HCT116 (cell line): Measurements from ENCODE around the gene NCMAP.

Source experiments
- CEBPB ChIP-seq: IDR thresholded peaks from 2 replicates; pipeline ENCODE4 v1.6.1; 2012; ENCODE audit warnings: low read depth
- CTCF ChIP-seq, 3 experiments: fragments of 200-600 bp in 1 of 3; sonication (generic) in 1 of 3; IDR thresholded peaks in 2 of 3; conservative IDR thresholded peaks in 1 of 3; 2 replicates each; pipeline ENCODE4 v1.5.1; 2012 to 2017; ENCODE audit warnings: low read depth in 2 of 3, low read length in 2 of 3, antibody characterized with exemption in 1 of 3, borderline replicate concordance in 1 of 3, control low read depth in 1 of 3, mild to moderate bottlenecking in 1 of 3, mixed read lengths in 1 of 3, mixed run types in 1 of 3, moderate library complexity in 1 of 3; ENCODE audit not compliant: insufficient read depth in 1 of 3
- EZH2 ChIP-seq: fragments of 200-600 bp; sonication (generic); IDR thresholded peaks from 2 replicates; pipeline ENCODE4 v1.6.1; 2017; ENCODE audit warnings: antibody characterized with exemption, mixed run types
- FOSL1 ChIP-seq: IDR thresholded peaks from 2 replicates; pipeline ENCODE4 v1.6.1; 2012; ENCODE audit warnings: low read depth
- POLR2A ChIP-seq: IDR thresholded peaks from 2 replicates; pipeline ENCODE4 v1.7.0; 2011; ENCODE audit warnings: borderline replicate concordance; ENCODE audit not compliant: insufficient read depth, insufficient read length; ENCODE audit errors: extremely low read depth
- SP1 ChIP-seq: IDR thresholded peaks from 2 replicates; pipeline ENCODE4 v1.6.1; 2012; ENCODE audit warnings: low read depth

- TF ChIP-seq EZH2, result no peak
- TF ChIP-seq CTCF (IDR thresholded peaks at IDR 0.05 in 2 of 3, conservative IDR thresholded peaks at IDR 0.05 in 1 of 3; ENCODE audit: borderline replicate concordance in 1 of 3, insufficient read depth in 1 of 3, low read depth in 2 of 3, low read length in 2 of 3), result no peak
- no peak for TF ChIP-seq CEBPB
- TF ChIP-seq SP1, result no peak
- TF ChIP-seq FOSL1, result no peak
- no peak for TF ChIP-seq POLR2A
Measured at GRCh38 chr1:24657781-24658180, 101.9 kb downstream of the NCMAP start.
